GM13976 (cell line): ENCODE measurements around the gene HOXB5.

Experiments
- DNase-seq: peaks from one replicate; pipeline ENCODE4 v3.0.0; 2012; ENCODE audit warnings: low spot score
- CTCF ChIP-seq: IDR thresholded peaks from 2 replicates; pipeline ENCODE4 v1.5.1; 2012; ENCODE audit warnings: borderline replicate concordance, mild to moderate bottlenecking; ENCODE audit not compliant: insufficient read depth; ENCODE audit errors: extremely low read depth, missing control alignments, control extremely low read depth
- in situ Hi-C: fragments of 300-500 bp; cut with MboI; formaldehyde crosslinking; loops from one replicate; pipeline ENCODE4 v1.12.0; 2022; ENCODE audit warnings: low sequenced_read_pairs, mixed read lengths, inconsistent platforms; ENCODE audit not compliant: unreplicated experiment

The HOXB5 gene

GRCh38 chr17:48591255-48592056 lies 2.1 kb downstream of the HOXB5 start:
- no peak for DNase-seq
- in situ Hi-C loops: no loop called here
- no peak for TF ChIP-seq CTCF

- TF ChIP-seq CTCF: no peak
- in situ Hi-C loops: no loop called here
- DNase-seq: no peak
Observed at GRCh38 chr17:48590607-48591161, 2.9 kb downstream of the HOXB5 start.

GRCh38 chr17:48589831-48590606 lies 3.6 kb downstream of the HOXB5 start, which contains the start of gene HOXB3:
Gene HOXB3 (minus strand): TSS chr17:48590241. CDS start chr17:48552474, 37,767 bp downstream.
- no peak for TF ChIP-seq CTCF
- in situ Hi-C loops: no loop called here
- no peak for DNase-seq

GRCh38 chr17:48589060-48589830 lies 4.3 kb downstream of the HOXB5 start:
- in situ Hi-C loops: no loop called here
- no peak for TF ChIP-seq CTCF
- DNase-seq: no peak

- TF ChIP-seq CTCF: peak; percentile 3
- in situ Hi-C loops: no loop called here
- DNase-seq: no peak
Observed at GRCh38 chr17:48588528-48588927, 5.1 kb downstream of the HOXB5 start.

- no peak for DNase-seq
- no peak for TF ChIP-seq CTCF
- in situ Hi-C loops: no loop called here
Observed at GRCh38 chr17:48588074-48588415, 5.5 kb downstream of the HOXB5 start.
